ENCODE measurements around the gene MAPRE2. TPM values are rescaled to one million over a fixed set of nuclear protein-coding genes. Genes with fewer than 3 reads are reported as not detected.

The MAPRE2 gene
- total RNA-seq, 1 experiment from 2014 or later: 29.4 TPM

GRCh38 chr18:35002120-35002519, 39.1 kb upstream of the MAPRE2 start:
- Histone ChIP-seq H3K9ac (ENCODE audit: extremely low read depth, insufficient read length, low read length) (no peak overlapping the region), H3K9me3 (ENCODE audit: control insufficient read depth, low read depth, low read length) (no peaks in the 10 kb centered on the region), H2BK120ac (ENCODE audit: low read depth, low read length, poor library complexity, severe bottlenecking) (no peak overlapping the region), H3K23me2 (ENCODE audit: insufficient read length, low read depth, low read length, poor library complexity, severe bottlenecking) (no peaks in the 10 kb centered on the region), H3K4me1 (ENCODE audit: insufficient read depth, low read length) (no peaks in the 10 kb centered on the region), H4K8ac (replicated peaks; ENCODE audit: insufficient read length, low read depth, low read length) (no peak overlapping the region), H4K20me1 (ENCODE audit: control insufficient read depth, insufficient read depth, insufficient read length) (no peaks in the 10 kb centered on the region), H2BK5ac (ENCODE audit: insufficient read length, low read length) (no peak overlapping the region), H2BK15ac (ENCODE audit: low read depth, low read length) (no peak overlapping the region), H3K23ac (ENCODE audit: insufficient read length, low read depth, low read length) (no peak overlapping the region), H3K56ac (ENCODE audit: insufficient read length, low read depth, low read length) (no peak overlapping the region), H3K14ac (ENCODE audit: insufficient read depth, low read length) (no peak overlapping the region), H3T11ph (ENCODE audit: low read length) (no peak overlapping the region), H3K79me1 (ENCODE audit: insufficient read depth, low read depth, low read length, poor library complexity, severe bottlenecking) (no peaks in the 10 kb centered on the region), H3K27ac (ENCODE audit: insufficient read length, low read depth, low read length) (no peak overlapping the region), H3K4ac (ENCODE audit: low read depth, low read length) (no peak overlapping the region), H2BK20ac (ENCODE audit: low read depth, low read length, poor library complexity, severe bottlenecking) (no peak overlapping the region), H2BK12ac (ENCODE audit: insufficient read length, low read depth, low read length) (no peak overlapping the region), H4K91ac (ENCODE audit: insufficient read length, low read depth, low read length) (no peak overlapping the region), H3K18ac (ENCODE audit: insufficient read length, low read depth, low read length) (no peak overlapping the region), H2AK5ac (ENCODE audit: insufficient read length, low read length) (no peak overlapping the region), H4K5ac (ENCODE audit: insufficient read length, low read depth, low read length) (no peak overlapping the region), H3K4me2 (ENCODE audit: insufficient read depth, insufficient read length, low read length) (no peak overlapping the region), H2AFZ (ENCODE audit: low read length) (no peak overlapping the region), H3K79me2 (ENCODE audit: insufficient read depth, low read length) (no peaks in the 10 kb centered on the region), H3K27me3 (ENCODE audit: insufficient read depth, low read length) (no peaks in the 10 kb centered on the region)
- DNase-seq: no peak
- TF ChIP-seq CTCF (conservative IDR thresholded peaks at IDR 0.05): no peak
- Mint-ChIP-seq H3K27me3 (ENCODE audit: low read depth) (peaks cover 2% of the 10 kb centered on the region; the same call in 1 of the 2 replicates), H3K4me3 (no peak overlapping the region), H3K9me3 (peaks cover 0 to 2% of the 10 kb centered on the region in 2 experiments; a peak in 1 of 5 replicates), H3K27ac (no peak overlapping the region), H3K4me1 (peaks cover 17 to 24% of the 10 kb centered on the region in 2 experiments), H3K36me3 (ENCODE audit: insufficient read depth in 1 of 3, low read depth in 3 of 3) (peaks cover 0 to 1% (median 0%) of the 10 kb centered on the region in 3 experiments; a peak in 1 of 7 replicates)
- WGBS (ENCODE audit: extremely low coverage, insufficient read length, low lambda C conversion rate): no CpG with 5 or more reads among the region's 2 CpGs

All from H9 (cell line).